SIG-M5 treated with dmso at 0.1 percent for 504 hours (cell line): ENCODE measurements around the gene EZR.

Experiments
- DNase-seq: peaks from one replicate; lab custom pipeline; 2025; ENCODE audit not compliant: unreplicated experiment; lab: John Stamatoyannopoulos, UW

EZR gene

GRCh38 chr6:158764183-158764849, 54.9 kb downstream of the EZR start:
- DNase-seq, result no peak

- DNase-seq, result no peak
Observed at GRCh38 chr6:158763434-158764182, 55.6 kb downstream of the EZR start.

DNA sequence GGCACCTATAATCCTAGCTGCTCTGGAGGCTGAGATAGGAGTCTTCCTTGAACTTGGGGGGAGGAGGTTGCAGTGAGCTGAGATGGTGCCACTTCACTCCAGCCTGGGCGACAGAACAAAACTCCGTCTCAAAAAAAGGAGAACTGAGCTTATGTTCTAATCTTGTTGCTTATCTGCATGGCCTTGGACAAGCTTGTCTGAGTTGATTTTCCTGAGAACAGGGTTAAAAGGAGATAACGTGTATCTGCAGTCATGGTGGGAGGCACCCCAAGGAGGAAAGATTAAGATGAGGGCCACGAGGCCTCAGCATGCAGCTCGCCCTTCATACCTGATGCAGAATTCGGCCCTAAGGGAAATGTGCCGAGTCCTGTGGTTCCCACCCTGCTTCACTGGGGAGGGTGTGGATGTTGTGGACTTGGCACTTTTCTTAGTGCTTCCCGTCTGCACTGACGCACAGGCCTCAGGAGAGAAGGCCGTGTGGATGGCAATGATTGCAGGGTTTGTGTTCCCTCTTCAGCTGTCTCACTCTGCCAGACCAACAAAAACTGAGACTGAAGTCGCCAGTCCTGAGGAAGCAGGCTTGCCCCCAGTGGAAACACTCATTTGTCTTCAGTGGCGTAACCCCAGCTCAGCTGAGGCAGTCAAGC, 56.3 kb downstream of the EZR start:
- no peak for DNase-seq

DNA sequence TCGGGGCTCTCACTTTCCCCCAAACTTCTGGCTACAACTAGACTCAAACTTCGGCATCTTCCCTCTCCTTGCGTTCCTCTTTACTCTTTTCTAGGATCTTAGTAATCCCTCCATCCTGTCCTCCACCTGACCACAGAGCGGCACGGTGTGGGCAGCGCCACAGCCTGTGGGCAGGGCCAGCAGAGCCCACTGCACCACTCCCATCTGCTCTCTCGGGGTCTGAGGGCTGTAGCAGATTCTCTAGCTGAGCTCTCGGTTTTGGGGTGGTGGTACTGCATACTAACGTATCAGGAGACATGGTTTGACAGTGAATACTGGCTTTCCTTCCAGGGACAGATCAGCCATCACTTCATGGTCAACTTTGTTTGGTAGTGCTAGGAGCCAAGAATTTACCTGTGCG, 57.4 kb downstream of the EZR start:
- DNase-seq, result no peak

GRCh38 chr6:158760618-158761250, 58.4 kb downstream of the EZR start:
- no peak for DNase-seq

DNA sequence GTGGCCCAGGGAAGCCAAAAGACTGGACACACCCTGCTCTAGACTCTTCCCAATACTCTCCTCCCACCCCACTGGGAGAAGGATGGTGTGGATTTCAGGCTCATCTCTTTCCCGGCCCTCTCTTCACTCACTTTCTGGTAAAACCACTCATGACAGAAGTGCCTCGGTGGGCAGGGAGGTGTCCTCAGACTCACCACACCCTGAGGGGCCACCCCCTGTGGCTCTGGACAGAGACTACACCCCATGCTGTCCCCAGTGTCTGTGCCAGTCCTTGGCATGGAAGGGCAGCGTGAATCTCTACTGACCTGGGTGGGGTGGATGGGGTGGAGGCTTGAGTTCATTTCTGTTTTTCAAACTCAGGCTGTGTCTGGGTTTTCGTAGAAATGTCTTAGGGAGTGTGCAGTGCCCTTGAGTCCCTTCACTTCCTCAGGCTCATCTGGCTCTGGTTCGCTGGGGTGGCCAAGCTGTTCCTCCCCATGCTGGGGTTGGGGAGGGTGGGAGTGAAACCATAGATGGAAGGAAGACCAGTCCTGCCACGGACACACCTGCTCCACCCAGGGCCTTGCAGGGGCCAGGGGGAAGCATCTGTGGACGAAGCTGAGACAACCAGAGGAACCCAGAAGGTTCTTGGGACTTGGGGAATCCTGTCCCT, 59.1 kb downstream of the EZR start:
- no peak for DNase-seq

DNA sequence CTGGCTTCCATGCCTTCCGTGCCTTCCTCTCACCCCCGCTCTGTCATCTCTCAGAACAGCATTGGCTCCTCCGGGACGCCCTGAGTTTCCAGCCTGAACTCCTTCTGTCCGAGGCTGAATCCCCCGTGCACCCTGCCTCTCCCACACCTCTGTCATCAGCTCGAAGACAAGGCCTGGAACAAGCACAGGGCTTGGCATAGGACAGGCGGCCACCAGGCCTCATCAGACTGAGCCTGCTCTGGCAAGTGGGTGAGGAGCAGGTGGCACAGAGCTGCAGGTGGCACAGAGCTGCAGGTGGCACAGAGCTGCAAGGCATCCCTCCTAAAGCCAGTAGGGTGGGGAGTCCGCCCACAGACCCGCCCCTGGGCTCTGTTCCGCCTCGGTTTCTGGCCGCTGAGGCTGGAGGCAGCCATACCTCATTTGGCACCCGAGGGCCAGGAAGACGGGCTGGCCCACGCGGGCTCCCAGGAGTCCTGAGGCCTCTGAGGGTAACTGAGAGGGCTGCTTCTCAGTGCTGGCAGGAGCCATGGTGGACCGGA, 60.2 kb downstream of the EZR start:
- no peak for DNase-seq

DNA sequence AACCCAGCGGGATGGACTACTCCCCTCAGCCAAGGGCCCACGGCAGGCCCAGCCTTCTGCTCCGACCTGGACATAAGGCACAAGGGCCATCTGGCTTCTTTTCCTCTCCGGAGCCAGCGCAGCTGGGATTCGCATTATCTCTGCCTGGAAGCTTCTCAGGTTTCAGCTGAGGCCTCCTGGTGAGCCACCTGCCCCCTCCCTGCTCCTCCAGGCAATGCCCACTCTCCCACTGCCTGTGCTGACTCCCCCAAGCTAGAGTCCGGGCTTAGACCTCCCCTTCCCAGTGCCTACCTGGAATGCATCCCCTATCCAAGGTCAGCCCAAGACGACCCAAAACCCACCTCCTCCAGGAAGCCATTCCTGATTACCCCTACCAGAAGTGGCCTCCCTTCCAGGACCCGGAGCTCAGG, 60.7 kb downstream of the EZR start:
- no peak for DNase-seq

GRCh38 chr6:158757753-158758090, 61.4 kb downstream of the EZR start:
- no peak for DNase-seq

GRCh38 chr6:158756977-158757752, 62.0 kb downstream of the EZR start:
- no peak for DNase-seq

DNA sequence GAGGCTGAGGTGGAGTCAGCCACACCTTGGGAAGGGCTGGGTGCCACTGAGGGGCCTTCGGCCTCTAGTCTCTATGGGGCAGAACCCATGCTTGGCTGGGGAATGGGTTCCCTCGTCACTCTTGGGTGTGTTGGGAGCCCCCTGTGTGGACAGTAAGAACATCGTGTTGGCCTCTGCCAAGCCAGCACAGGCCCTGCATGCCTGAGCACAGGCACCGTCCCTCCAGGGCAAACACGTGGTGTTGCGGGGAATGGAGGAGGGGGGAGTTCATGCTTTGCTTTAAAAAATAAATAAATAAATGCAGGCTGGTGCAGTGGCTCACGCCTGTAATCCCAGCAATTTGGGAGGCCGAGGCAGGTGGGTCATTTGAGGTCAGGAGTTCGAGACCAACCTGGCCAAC, 63.0 kb downstream of the EZR start:
- DNase-seq, result no peak

GRCh38 chr6:158755636-158756035, 63.5 kb downstream of the EZR start:
- no peak for DNase-seq

DNA sequence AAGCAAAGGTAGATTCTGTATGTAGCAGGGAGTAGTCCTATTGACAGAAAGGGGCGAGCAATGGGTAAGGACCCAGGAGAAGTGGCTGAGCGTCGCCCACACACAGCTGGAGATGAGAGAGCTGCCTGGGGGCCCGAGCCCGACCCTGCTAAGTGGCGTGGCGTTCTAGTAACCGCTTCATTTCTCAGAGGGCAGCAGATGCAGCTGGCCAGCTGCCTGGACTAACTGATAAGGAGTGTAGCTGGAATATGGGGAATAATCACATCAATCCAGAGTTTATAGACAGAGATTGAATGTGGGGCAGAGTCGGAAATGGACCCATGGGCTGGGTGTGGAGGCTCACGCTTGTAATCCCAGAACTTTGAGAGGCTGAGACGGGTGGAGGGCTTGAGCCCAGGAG, 64.4 kb downstream of the EZR start:
- DNase-seq, result no peak

DNA sequence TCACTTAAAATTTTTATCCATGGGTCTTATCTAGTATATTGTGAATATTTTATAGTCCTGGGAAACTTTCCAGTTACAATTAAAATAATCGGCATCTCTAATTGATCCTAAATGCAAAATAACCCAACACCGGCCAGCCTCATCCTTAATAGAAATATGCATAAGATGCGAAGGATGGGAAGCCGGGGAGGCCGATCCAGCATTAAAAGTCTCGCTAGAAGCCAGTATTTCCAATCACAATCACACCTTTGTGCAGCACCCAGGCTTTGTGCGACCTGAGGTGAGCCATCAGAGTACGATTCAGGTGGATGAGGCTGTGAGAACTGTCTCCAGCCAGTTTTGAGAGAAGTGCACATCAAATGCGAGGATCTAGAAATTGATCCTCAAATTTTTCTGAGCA, 65.4 kb downstream of the EZR start:
- DNase-seq, result no peak

DNA sequence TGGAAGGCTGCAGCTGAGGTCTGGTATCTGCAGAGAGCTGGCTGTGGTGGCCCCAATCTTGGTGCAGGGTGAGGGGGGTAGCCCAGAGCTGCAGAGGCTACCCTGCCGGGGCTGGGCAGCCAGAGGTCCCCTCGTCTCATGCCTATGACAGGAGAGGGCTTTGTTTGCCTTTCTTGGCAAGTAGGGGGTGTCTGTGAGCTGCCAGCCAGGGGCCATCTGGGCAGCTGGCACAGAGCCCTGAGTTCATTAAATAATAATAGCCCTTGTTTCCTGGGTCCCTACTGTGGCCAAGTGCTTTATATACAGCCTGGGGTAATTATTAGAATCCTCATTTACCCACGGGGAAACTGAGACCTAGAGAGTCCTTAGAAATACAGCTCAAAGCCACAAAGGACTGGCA, 66.6 kb downstream of the EZR start:
- no peak for DNase-seq

DNA sequence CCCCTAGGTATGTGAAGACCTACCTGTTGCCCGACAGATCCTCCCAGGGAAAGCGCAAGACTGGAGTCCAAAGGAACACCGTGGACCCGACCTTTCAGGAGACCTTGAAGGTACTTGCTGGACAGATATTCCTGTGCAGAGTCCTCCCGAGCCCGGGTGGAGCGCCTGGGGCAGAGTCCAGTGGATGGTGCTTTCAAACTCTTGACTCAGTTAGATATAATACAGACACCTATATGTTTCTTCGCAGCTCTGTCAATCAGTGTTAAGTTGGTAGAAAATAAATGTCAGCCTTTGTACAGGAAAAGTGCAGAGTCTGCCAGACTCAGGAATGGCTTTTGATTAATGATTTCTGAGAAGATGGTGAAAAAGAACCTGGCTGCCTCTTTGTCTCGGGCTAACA, 67.2 kb downstream of the EZR start:
- DNase-seq, result no peak

GRCh38 chr6:158751224-158751623, 67.9 kb downstream of the EZR start:
- DNase-seq, result no peak

- no peak for DNase-seq
Observed at GRCh38 chr6:158744986-158745430, 74.2 kb downstream of the EZR start.

- no peak for DNase-seq
Observed at GRCh38 chr6:158743033-158743651, 76.0 kb downstream of the EZR start.

GRCh38 chr6:158739673-158740072, 79.5 kb downstream of the EZR start:
- no peak for DNase-seq
